ENCODE measurements around the gene C1D. TPM values are rescaled to one million over a fixed set of nuclear protein-coding genes. Genes with fewer than 3 reads are reported as not detected.
"Not testable (repeated sequence)": the region's sequence is repeated elsewhere in the genome, so short reads cannot be mapped to it uniquely, and the experiment has no call there.

C1D gene
- total RNA-seq, 2 donors from 2014 or later = 17.4 to 27.9 TPM

DNA sequence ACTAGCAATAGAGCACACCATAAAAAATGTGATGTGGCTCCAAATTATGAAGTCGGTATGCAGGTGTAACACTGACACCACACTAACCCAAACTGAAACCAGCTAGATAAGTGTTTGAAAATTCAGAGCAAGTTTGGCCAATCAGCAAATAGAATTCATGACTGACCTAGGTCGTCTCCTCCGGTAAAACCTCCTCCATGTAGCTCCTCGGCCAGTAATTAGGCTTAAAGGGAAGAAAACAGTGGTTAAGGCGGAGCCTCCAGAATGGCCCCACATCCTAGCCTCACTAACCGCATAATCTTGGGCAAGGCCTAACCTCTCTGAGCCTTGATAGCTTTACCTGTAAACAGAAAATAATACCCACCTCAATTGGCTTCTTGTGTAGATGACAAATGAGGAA is 30.1 kb downstream of the C1D start:
- no peak overlapping the region for H3K27ac Mint-ChIP-seq
- H3K9me3 Mint-ChIP-seq = no peaks in the 10 kb centered on the region
- H3K36me3 Mint-ChIP-seq = no peaks in the 10 kb centered on the region
- DNase-seq (ENCODE audit: low spot score in 2 of 2) (no peak), ATAC-seq (no peak)

DNA sequence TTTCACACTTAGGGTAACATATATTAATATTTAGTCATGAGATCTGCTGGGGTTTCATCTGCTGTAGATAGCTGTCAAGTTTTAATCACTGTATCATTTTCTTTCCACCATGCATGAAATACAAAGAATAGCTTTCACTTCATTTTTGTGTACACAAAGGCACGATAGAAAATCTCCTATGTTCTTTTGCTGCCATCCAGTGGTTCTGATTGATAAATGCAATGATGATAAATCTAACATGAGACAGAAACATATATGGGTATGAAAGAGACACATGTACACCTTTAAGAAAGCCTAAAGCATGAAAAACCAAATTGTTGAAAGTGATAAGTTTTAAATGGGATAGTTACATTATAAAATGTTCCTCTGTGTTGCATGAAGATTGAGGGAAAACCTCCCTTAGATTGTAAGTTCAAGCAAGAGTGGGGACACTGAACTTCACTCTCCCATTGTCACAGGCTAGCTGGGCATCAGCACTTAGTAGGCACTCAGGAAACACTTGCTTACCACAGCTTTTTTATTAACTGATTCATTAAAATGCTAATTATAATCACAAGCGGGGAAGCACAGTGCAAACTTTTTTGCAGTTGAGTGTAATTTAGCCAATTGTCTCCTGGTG is 31.2 kb downstream of the C1D start:
- peak in 1 of 2 donors; percentile 48 for ATAC-seq
- H3K9me3 Mint-ChIP-seq = no peaks in the 10 kb centered on the region
- no peak for DNase-seq (ENCODE audit: low spot score in 2 of 2)
- H3K27ac Mint-ChIP-seq = no peak overlapping the region
- no peaks in the 10 kb centered on the region for H3K36me3 Mint-ChIP-seq

DNA sequence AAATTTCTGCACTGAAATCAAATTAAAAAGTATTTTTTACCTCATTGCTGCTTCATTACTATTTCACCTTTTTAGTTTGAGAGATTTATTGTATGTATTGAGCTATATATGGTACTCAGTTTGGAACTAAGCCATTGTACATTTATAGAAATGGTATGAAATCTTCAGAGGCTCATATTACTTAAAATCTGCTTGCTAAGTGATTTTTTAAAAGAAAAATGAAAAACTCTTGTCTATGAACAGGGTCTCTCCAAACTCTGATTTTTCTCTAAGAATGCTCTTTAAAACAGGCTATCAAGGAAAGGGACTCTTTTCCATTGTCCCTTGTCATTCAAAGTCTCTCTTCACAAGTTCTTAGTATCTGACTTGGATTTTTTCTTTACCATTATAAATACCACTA is 31.8 kb downstream of the C1D start:
- Mint-ChIP-seq H3K36me3 (no peaks in the 10 kb centered on the region), H3K27ac (no peak overlapping the region), H3K9me3 (no peaks in the 10 kb centered on the region)
- no peak for ATAC-seq
- DNase-seq (ENCODE audit: low spot score in 2 of 2) = no peak

DNA sequence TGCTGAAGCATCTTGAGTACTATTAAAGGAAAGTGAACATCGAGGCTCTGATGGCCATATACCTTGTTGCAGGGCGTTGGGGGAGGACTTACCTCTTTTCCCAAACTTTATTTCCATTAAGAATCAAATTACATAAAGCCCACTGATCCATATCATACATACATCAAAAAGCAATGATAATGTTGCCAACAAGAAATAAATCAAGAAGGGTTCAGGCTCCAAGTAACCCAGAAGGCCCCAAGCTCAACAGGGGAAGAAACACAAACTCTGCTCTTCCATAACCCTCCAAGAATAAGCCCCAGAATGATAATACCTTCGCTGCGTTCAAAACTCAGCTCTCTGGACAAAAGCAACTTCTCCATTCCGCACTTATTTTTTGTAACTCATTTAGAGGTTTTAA is 32.3 kb downstream of the C1D start:
- ATAC-seq = no peak
- no peaks in the 10 kb centered on the region for H3K36me3 Mint-ChIP-seq
- DNase-seq (ENCODE audit: low spot score in 2 of 2) = no peak
- H3K9me3 Mint-ChIP-seq = no peaks in the 10 kb centered on the region
- H3K27ac Mint-ChIP-seq = no peak overlapping the region

DNA sequence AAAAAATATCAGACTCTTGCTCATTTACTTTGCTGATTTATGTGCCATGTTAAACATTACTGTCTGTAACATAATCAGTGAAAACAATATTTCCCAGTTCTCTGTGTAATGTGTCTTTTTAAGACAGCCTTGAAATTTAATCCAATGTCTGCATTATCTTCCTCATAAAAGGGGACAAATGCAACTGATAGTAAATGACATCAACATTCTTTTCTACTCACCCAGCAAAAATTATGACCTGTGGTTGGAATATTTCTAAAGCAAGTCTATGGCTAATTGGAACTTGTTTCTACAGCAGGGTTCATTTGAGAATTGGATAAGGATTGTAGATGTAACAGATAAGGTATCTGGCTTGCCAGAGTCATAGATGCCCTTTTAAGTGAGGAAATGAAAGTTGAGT is 34.8 kb downstream of the C1D start:
- no peaks in the 10 kb centered on the region for H3K9me3 Mint-ChIP-seq

DNA sequence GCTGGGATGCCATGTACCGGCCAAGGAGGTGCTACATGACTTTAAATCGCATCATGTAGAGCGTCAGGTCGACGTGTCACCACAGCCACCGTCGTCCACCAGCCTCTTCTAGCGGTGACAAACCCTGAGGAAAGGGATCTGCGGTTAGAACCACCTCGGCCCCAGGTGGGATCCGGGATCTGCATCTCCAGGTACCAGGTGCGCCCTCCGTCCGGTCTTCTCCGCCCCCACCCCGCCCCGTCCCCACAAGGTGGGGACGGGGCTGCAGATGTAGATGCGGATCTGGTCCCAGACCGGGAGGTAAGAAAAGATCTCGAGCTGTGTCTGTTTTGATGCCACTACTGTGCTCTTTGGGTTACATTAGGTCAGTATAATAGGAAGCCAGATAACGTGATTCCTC is 38.4 kb downstream of the C1D start:
- Mint-ChIP-seq H3K9me3 (no peaks in the 10 kb centered on the region), H3K27ac (no peak overlapping the region), H3K36me3 (no peaks in the 10 kb centered on the region)
- DNase-seq (ENCODE audit: low spot score in 2 of 2) = no peak
- no peak for ATAC-seq

More for the DNA sequence above, 34.8 kb downstream of the C1D start:
- ATAC-seq (no peak), DNase-seq (ENCODE audit: low spot score in 2 of 2) (no peak)
- H3K27ac Mint-ChIP-seq = no peak overlapping the region
- H3K36me3 Mint-ChIP-seq = no peaks in the 10 kb centered on the region

DNA sequence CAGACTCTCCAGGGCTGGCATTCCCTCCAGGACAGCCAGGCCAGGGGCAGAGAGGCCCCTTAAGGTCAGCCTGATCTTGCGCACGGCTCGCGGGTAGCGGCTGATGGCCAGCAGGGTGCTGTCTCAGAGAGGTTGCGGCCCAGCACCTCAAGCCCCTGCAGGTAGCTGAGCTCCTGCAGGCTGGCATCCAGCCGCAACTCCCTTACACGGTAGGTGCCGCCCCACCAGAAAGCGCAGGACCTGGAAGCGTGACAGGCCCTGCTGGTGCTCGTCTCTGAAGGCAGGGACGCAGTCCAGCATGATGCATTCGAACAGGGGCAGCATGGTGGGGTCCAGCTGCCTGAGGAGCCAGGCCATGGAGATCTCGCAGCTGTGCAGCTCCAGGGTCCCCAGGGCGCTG is 38.9 kb downstream of the C1D start:
- DNase-seq (ENCODE audit: low spot score in 2 of 2) (no peak), ATAC-seq (no peak)
- no peaks in the 10 kb centered on the region for H3K36me3 Mint-ChIP-seq
- H3K9me3 Mint-ChIP-seq = no peaks in the 10 kb centered on the region
- H3K27ac Mint-ChIP-seq = no peak overlapping the region

DNA sequence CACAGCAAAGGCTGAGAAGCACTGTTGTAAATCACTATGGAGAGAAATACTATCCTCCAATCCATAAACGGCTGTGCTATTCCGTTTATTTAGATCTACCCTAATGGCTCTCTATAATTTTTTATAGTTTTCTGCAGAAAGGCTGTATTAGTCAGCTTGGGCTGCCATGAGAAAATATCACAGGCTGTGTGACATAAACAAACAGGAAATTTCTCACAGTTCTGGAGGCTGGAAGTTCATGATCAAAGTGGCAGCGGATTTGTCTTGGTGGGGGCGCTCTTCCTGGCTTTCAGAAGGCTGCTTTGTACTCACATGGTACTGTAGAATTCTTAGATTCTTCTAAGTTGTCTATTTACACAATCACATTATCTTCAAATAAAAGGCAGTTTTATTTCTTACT is 44.1 kb downstream of the C1D start:
- Mint-ChIP-seq H3K36me3 (no peaks in the 10 kb centered on the region), H3K9me3 (no peaks in the 10 kb centered on the region), H3K27ac (no peak overlapping the region)
- ATAC-seq (no peak), DNase-seq (ENCODE audit: low spot score in 2 of 2) (no peak)

DNA sequence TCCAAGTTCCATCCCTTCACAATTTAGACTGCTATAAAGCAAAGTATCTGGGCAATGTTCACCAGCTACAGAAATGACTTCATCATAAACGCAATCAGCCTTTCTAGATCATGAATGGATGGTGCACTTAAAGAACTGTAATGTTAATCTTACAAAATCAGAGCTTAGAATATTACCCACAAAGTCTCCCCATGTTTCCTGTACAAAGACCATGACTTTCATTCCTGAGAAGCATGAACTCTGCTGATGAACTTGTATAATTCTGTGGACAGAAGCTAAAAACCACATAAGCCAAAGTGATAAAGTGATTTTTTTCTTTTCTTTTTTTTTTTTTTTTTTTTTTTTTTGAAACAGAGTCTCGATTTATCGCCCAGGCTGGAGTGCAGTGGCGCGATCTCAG is 53.3 kb downstream of the C1D start:
- Mint-ChIP-seq H3K9me3 (no peaks in the 10 kb centered on the region), H3K36me3 (no peaks in the 10 kb centered on the region), H3K27ac (no peak overlapping the region)
- no peak for ATAC-seq
- DNase-seq (ENCODE audit: low spot score in 2 of 2) = no peak

DNA sequence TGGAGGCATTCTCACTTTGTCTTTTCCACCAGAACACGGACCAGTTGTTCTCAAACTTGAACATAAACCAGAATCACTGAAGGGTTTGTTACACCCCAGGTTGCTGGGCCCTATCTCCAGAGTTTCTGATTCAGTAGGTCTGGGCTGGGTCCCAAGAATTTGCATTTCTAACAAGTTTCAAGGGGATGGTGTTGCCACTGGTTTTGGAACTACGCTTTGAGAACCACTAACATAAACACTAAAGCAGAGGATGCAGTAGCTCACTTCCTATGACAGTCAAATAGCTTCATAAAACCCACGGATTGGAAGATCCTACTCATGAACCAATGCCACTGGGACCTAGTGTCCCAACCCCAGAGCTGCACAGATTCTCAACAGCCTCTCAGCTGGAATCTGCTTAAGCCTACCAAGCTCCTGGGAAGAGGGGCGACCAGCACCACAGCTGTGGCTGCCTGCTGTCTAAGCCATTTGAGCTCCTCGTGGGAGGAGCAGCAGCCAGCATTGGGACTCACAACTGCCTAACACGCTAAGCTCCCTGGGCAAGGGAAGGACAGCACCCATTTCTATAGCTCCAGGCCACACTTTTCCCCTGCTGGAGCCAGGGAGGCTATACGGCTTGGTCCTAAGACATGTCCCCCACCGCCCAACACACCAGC is 62.5 kb downstream of the C1D start:
- ATAC-seq (no peak), DNase-seq (ENCODE audit: low spot score in 2 of 2) (no peak)
- H3K9me3 Mint-ChIP-seq = no peaks in the 10 kb centered on the region
- H3K36me3 Mint-ChIP-seq = no peaks in the 10 kb centered on the region
- H3K27ac Mint-ChIP-seq = no peak overlapping the region

DNA sequence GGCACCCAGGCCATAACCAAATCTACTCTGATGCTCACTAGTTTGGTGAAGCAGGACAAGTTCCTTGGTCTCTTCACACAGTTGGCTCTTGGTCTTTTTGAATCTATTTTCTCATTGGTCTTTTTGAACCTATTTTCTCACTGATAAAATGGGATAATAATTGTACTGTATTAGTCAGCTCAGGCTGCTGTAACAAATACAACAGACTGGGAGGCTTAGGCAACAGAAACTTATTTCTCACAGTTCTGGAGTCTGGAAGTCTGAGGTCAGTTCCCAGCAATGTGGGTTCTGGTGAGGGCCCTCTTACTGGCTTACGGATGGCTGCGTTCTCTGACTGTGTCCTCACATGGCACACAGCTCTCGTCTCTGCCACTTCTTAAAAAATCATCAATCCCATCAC is 63.5 kb downstream of the C1D start:
- Mint-ChIP-seq H3K36me3 (no peaks in the 10 kb centered on the region), H3K9me3 (no peaks in the 10 kb centered on the region), H3K27ac (no peak overlapping the region)
- ATAC-seq (no peak), DNase-seq (ENCODE audit: low spot score in 2 of 2) (no peak)

DNA sequence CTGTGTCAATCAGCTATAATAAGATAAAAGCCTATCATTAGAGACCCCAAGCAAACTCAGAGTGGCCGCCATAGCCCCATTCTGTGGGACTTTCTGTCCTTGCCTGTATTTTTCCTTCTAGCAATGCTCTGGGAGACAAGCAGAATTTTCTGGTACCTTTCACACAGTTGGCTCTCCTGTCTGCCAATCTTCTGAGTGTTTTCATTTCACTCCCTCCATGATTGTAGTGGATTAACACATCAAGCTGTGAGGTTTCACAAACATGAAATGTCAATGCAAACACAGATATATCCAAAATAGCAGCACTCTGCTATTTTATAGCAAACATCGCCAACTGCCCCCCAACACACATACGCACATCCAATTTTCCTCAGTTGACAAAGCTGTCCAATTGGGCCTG is 64.9 kb downstream of the C1D start:
- DNase-seq (ENCODE audit: low spot score in 2 of 2) (no peak), ATAC-seq (no peak)
- Mint-ChIP-seq H3K27ac (no peak overlapping the region), H3K9me3 (no peaks in the 10 kb centered on the region), H3K36me3 (no peaks in the 10 kb centered on the region)

DNA sequence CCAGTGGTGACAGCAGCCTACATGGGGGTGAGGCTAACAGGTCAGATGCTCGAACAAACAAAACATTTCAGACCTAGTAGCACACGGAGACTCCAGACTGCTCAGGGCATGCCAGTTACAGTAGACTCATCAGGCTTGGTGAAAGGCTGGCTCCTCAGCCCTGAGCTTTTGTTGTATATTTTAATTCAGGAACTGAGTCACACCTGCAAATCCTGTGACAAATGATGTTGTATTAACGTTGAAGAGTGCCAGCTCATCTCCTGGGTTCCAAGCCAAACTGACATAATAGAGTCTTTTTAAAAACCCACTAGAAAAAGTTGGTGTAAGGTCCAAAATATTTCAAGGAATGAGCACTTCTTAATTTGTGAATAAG is 65.3 kb downstream of the C1D start:
- H3K27ac Mint-ChIP-seq = no peak overlapping the region
- ATAC-seq (no peak), DNase-seq (ENCODE audit: low spot score in 2 of 2) (no peak)
- no peaks in the 10 kb centered on the region for H3K9me3 Mint-ChIP-seq
- H3K36me3 Mint-ChIP-seq = no peaks in the 10 kb centered on the region

DNA sequence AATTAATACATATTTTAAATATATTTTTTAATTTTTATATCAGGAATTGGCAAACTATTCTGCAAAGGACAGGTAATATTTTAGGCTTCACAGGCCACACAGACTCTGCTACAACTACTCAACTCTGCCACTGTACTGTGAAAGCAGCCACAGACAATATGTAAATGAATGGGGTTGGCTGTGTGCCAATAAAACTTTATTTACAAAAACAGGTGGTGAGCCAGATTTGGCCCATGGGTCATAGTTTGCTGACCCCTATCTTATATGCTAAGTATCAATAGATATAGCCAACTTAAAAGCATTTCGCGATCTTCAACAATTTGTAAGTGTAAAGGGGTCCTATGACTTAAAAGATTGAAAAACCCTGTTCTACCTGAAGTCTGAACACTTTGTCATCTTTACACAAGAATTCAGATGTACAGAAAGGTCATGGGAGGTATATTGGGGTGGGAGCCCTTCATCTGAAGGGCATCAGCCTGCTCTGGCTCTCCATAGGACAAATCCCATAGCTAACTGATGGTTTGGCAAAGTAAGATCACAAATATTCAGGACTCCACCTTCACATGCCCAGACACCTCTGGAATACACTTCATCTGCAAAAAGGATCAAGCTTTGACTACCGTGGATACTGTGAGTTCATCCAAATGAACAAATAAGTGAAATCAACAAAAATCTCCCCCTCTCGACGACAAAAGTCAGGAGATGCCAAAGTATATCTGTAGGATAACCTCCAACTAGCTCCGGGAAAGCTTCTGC is 65.9 kb downstream of the C1D start:
- no peak for ATAC-seq
- DNase-seq (ENCODE audit: low spot score in 2 of 2) = no peak
- H3K9me3 Mint-ChIP-seq = no peaks in the 10 kb centered on the region
- H3K36me3 Mint-ChIP-seq = no peaks in the 10 kb centered on the region
- H3K27ac Mint-ChIP-seq = no peak overlapping the region

DNA sequence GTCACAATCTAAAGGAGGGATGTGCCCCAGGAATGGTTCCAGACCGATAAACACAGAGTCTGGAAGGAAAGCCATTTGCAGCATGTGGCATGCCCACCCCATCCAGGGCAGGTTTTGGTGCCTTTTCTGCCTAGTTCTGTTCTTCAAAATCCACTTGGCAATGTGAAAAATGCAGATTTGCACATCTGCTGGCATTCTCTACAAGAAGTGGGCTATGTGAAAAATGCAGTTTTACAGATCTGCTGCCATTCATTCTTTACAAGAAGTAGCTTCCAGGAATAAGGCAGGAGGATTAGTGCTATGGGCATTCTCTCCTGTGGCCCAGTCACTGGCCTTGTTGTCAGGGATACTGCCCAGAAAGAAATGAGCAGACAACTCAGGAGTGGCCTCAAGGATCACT is 68.1 kb downstream of the C1D start:
- no peak for ATAC-seq
- H3K27ac Mint-ChIP-seq = no peak overlapping the region
- DNase-seq (ENCODE audit: low spot score in 2 of 2) = no peak
- no peaks in the 10 kb centered on the region for H3K36me3 Mint-ChIP-seq
- H3K9me3 Mint-ChIP-seq = no peaks in the 10 kb centered on the region

DNA sequence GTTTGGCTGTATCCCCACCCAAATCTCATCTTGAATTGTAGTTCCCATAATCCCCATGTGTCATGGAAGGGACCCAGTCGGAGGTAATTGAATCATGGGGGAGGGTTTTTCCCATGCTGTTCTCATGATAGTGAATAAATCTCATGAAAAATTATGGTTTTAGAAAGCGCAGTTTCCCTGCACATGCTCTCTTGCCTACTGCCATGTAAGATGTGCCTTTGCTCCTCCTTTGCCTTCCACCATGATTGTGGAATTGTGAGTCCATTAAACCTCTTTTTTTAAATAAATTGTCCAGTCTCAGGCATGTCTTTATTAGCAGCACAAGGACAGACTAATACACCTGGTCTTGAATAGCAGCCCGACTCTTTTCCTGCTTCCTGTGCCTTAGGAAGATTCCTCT is 68.7 kb downstream of the C1D start:
- not testable (repeated sequence) for ATAC-seq; DNase-seq (ENCODE audit: low spot score in 2 of 2); H3K27ac Mint-ChIP-seq; H3K36me3 Mint-ChIP-seq; H3K9me3 Mint-ChIP-seq

DNA sequence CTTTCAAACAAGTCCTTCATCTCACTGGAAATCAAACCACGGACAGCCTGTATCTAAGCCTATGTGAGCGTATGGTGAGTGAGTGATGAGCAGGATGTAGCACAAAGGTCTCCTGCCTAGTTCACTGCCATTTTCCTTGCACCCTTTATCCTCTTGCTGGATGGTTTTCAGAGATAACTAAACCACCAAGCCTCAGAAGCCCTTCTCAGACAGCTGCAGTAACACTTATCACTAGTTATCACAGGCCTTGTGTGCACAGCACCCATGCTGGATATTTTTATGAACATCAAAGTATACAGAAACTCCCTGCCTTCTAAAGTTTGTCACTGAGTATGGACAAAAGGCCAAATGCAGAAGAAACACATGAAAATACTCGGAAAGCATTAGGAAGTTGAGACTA is 69.5 kb downstream of the C1D start:
- Mint-ChIP-seq H3K9me3 (no peaks in the 10 kb centered on the region), H3K27ac (no peak overlapping the region), H3K36me3 (no peaks in the 10 kb centered on the region)
- no peak for DNase-seq (ENCODE audit: low spot score in 2 of 2)
- no peak for ATAC-seq

DNA sequence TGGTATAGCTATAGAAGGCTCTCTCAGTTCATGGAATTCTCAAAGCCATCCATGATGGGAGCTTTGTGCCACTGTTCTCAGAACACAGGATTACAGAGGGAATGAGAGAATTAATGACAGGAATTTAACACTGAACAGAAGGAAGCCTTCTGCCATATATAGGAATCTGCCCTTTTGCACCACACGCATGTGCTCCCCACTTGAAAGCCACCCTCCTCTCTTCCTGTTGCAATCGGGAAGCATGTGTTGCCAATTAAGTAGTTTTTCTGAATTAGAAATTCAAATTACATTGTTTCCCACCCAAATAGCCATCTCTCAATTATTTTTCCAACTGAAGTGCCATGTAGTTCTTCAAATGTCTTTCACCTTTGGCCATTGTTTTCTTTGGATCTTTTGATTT is 71.3 kb downstream of the C1D start:
- no peak for ATAC-seq

More for the DNA sequence above, 71.3 kb downstream of the C1D start:
- Mint-ChIP-seq H3K27ac (no peak overlapping the region), H3K36me3 (no peaks in the 10 kb centered on the region), H3K9me3 (no peaks in the 10 kb centered on the region)
- DNase-seq (ENCODE audit: low spot score in 2 of 2) = no peak
